Adrenal gland (tissue), 12 donors: ENCODE results near the gene SORT1. TPM values are rescaled to one million over a fixed set of nuclear protein-coding genes. Genes with fewer than 3 reads are reported as not detected.

ENCODE experiments used
- DNase-seq, 7 donors: peaks; one replicate each; pipeline ENCODE4 v3.0.0-alpha.2; 2019 to 2020
- H3K27ac ChIP-seq, 5 donors: fragments of 200-600 bp; sonication (generic) in 4 of 5; 1 replicate in 3 of 5; 2 replicates in 2 of 5; pipeline versions ENCODE4 v1.5.1 to v1.8.0; 2016 to 2020; ENCODE audit warnings: mild to moderate bottlenecking in 1 of 5
- H3K27me3 ChIP-seq: fragments of 200-600 bp; 2 replicates; pipeline ENCODE4 v1.8.0; 2021
- H3K36me3 ChIP-seq, 2 donors: fragments of 200-600 bp; replicated peaks in 1 of 2; 1 replicate in 1 of 2; 2 replicates in 1 of 2; pipeline versions ENCODE4 v1.5.1 to v1.8.0; 2018 to 2022
- H3K4me1 ChIP-seq, 2 donors: fragments of 200-600 bp; replicated peaks in 1 of 2; 1 replicate in 1 of 2; 2 replicates in 1 of 2; pipeline versions ENCODE4 v1.5.1 to v1.8.0; 2018 to 2021
- H3K4me3 ChIP-seq, 4 donors: fragments of 200-600 bp; sonication (generic) in 3 of 4; one replicate each; pipeline ENCODE4 v1.5.1; 2016 to 2018
- H3K9me3 ChIP-seq, 3 donors: fragments of 200-600 bp; sonication (generic) in 1 of 3; replicated peaks in 1 of 3; 1 replicate in 2 of 3; 2 replicates in 1 of 3; pipeline versions ENCODE4 v1.5.1 to v1.8.0; 2016 to 2021
- POLR2A ChIP-seq, 2 donors: fragments of 450-650 bp; IDR thresholded peaks; one replicate each; pipeline ENCODE4 v1.6.1; 2017; ENCODE audit warnings: antibody characterized with exemption in 2 of 2, mild to moderate bottlenecking in 2 of 2, moderate library complexity in 1 of 2
- WGBS, 4 donors: extraction: QIAGEN DNeasy Blood & Tissue Kit in 2 of 4; methylation state at CpG; one replicate each; pipeline versions ENCODE4 v1.1.5 to v1.1.7; 2013 to 2017; 5-methylcytosine and 5-hydroxymethylcytosine counted together
- intact Hi-C, 2 donors: fragments of 100-400 bp; cut with DNase I; formaldehyde crosslinking; loops; one replicate each; pipeline versions ENCODE4 v1.14.1 to v1.15.0; 2022 to 2023
- polyA plus RNA-seq, 3 donors: library from polyadenylated mRNA; stranded (reverse); fragments of 200-250 nt in 2 of 3; fragments of 350-450 nt in 1 of 3; fragmentation: Illumina TruSeq in 1 of 3; extraction: RNeasy Lipid Tissue Mini Kit (QIAGEN cat#74804) in 1 of 3; gene quantifications; one replicate each; pipeline ENCODE4 v1.2.3, GENCODE V29; 2013 to 2014
- total RNA-seq, 9 donors: library from RNA; depleted of rRNA in 4 of 9; stranded (reverse); fragments of >200 nt in 4 of 9; fragments of 120-200 nt in 1 of 9; fragmentation: NEBNext Ultra II Directional in 1 of 9; extraction: Animal tissue kit (Norgen Biotek cat#: 25700) in 1 of 9; gene quantifications; one replicate each; pipeline versions ENCODE4 v1.1.0 to v1.2.4, GENCODE V29; 2013 to 2023
- TF ChIP-seq, protein P1 (sequence below), 6 experiments: fragments of 450-650 bp in 4 of 6; fragments of 200-600 bp in 2 of 6; sonication (generic) in 1 of 6; IDR thresholded peaks; 1 replicate in 5 of 6; 2 replicates in 1 of 6; pipeline versions ENCODE4 v1.5.1 to v1.8.0; 2016 to 2021; ENCODE audit warnings: antibody characterized with exemption in 6 of 6, mild to moderate bottlenecking in 2 of 6, moderate library complexity in 1 of 6
- donor health status: healthy with polysubstance abuse.
- donor health status: Bipolar disorder and iron deficiency.
- donor health status: DM: yes; HTN: yes; CAD: no.
- donor health status: DM: no; HTN: no; CAD: no.
- donor health status: DM: no; HTN: no; CAD: no.
- donor health status: DM: yes; HTN: yes; CAD: no.

Gene SORT1
- total and polyA plus RNA-seq, 12 donors, result 13.4 to 56.8 (median 37.5) TPM

DNA sequence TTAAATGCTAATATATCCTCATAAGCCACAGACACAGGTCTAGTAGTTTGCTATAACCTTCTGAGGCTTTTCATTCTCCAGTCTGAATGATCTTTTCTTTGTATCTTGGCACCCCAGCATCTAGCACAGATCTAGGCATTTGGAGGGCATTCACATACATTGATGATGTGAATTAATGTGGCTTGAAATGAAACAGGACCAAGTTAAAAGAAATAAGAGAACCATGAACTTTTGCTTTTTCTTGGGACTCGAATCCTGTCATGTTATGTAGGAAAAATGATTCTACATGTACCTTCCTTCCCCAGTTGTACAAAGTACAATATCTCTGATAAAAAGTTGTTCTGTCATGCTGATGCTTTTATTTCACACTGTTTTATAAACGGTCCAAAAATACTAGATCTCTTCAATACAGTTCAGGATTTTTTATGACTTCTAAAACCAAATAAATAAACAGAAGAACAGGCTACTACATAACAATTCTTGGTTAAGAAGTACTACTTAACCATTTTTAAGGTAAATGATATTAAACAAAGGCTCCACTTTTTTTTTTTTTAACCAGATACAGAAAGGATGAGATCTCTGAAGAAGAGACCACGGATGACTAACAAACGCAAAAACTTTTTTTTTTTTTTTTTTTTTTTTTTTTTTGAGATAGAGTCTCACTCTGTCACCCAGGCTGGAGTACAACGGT lies 3.0 kb downstream of the SORT1 start:
- intact Hi-C loops, result loop anchor here (5.0 kb wide), 2 partner anchors 122 to 132 kb away; no protein-coding TSS in a partner anchor
- H3K9me3 ChIP-seq, result no peaks in the 10 kb centered on the region
- DNase-seq, result no peak
- H3K4me1 ChIP-seq, result peaks cover 31 to 86% of the 10 kb centered on the region in 2 donors
- 52 to 71% (median 66%) methylated on average over 5 of the region's 5 CpGs for WGBS, 4 donors
- peak overlapping the region in 1 of 5 donors; percentile 79 for H3K27ac ChIP-seq
- no peaks in the 10 kb centered on the region for H3K36me3 ChIP-seq
- H3K27me3 ChIP-seq, result no peaks in the 10 kb centered on the region
- H3K4me3 ChIP-seq, result no peak overlapping the region
- TF ChIP-seq POLR2A (IDR thresholded peaks at IDR 0.05), result no peak
- TF ChIP-seq, protein P1, sequence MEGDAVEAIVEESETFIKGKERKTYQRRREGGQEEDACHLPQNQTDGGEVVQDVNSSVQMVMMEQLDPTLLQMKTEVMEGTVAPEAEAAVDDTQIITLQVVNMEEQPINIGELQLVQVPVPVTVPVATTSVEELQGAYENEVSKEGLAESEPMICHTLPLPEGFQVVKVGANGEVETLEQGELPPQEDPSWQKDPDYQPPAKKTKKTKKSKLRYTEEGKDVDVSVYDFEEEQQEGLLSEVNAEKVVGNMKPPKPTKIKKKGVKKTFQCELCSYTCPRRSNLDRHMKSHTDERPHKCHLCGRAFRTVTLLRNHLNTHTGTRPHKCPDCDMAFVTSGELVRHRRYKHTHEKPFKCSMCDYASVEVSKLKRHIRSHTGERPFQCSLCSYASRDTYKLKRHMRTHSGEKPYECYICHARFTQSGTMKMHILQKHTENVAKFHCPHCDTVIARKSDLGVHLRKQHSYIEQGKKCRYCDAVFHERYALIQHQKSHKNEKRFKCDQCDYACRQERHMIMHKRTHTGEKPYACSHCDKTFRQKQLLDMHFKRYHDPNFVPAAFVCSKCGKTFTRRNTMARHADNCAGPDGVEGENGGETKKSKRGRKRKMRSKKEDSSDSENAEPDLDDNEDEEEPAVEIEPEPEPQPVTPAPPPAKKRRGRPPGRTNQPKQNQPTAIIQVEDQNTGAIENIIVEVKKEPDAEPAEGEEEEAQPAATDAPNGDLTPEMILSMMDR (IDR thresholded peaks at IDR 0.05), result no peak

DNA sequence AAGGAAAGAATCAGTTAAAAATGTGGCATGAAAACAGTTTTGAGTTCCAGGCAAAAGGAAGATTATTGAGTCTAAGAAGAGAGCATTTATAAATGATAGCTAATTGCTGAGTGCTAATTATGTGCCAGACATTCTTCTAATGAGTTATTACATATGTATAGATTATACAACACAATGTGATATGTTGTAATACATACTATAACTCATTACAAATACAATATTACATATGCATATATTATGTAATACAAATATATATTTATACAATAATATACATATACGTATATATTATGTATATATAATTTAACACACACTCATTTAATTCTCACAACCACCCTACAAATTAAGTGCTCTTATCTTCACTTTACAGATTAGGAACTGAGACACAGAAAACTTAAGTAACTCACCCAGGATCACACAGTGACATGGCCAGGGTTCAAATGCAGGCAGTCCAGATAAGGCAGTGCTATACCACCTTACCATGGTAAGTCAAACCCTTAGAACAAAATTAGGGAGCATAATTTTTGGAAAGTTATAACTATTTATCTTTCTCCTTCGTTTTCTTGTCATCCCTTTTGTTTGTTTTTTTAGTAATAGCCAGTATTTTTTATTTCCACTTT lies 4.0 kb downstream of the SORT1 start:
- TF ChIP-seq POLR2A (IDR thresholded peaks at IDR 0.05), result no peak
- TF ChIP-seq, protein P1 (IDR thresholded peaks at IDR 0.05), result no peak
- Histone ChIP-seq H3K4me3 (peak overlapping the region in 1 of 4 donors; percentile 24), H3K4me1 (peaks cover 31 to 87% of the 10 kb centered on the region in 2 donors), H3K9me3 (no peaks in the 10 kb centered on the region), H3K36me3 (no peaks in the 10 kb centered on the region), H3K27me3 (no peaks in the 10 kb centered on the region), H3K27ac (peak overlapping the region; percentile 53 to 86 (median 79))
- DNase-seq, result no peak
- 55 to 65% (median 59%) methylated on average over 2 of the region's 2 CpGs for WGBS, 4 donors
- intact Hi-C loops, result no loop called here

DNA sequence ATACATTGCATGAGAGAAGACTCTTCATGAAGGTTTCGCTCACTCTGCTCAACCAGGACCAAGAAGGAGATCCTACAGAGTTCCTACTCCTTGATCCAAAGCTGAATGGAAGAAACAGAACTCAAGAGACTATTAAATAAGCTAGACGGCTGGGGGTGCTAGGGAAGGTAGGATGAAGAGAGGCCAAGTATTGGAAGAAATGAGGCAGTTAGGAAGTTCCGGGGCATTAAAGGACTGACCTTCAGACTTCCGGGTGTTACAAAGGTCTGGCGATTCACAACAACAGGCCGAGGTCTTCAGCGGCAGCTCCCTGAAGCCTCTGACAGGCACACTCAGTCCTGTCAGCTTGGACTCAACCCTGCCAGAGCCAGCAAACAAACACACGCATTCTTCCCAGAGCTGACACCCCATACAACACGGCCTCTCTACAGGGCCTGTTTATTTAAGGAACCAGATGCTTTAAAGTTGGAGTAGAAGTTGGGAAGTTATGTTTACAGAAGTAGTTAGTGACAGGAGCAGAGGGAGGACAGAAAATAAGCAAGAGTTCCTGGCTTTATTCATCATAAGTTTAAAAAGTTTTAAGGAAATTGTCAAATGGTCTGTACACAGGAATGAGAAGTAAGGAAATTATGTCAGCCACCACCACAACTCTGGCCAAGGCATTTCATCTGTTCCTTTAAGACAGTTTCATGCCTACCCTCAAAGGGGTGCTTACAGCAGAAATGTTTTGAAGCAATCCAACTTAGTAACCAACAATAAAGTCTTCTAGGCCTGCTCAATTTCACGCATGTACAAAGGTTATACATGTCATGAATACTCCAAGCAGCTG lies 4.7 kb downstream of the SORT1 start:
- H3K4me1 ChIP-seq, result peaks cover 31 to 80% of the 10 kb centered on the region in 2 donors
- H3K27ac ChIP-seq, result peak overlapping the region; percentile 53 to 86 (median 79)
- H3K9me3 ChIP-seq, result no peaks in the 10 kb centered on the region
- H3K36me3 ChIP-seq, result no peaks in the 10 kb centered on the region
- peak overlapping the region in 1 of 4 donors; percentile 24 for H3K4me3 ChIP-seq
- DNase-seq, result peak; percentile 44 to 83 (median 65)
- no peaks in the 10 kb centered on the region for H3K27me3 ChIP-seq
- TF ChIP-seq, protein P1 (IDR thresholded peaks at IDR 0.05), result no peak
- peak in 1 of 2 donors; percentile 46 for TF ChIP-seq POLR2A (IDR thresholded peaks at IDR 0.05)
- intact Hi-C loops, result no loop called here
- 17 to 23% (median 21%) methylated on average over 9 to 10 of the region's 10 CpGs for WGBS, 4 donors
